H1 (cell line): ENCODE data around the gene PVALB. TPM values are rescaled to one million over a fixed set of nuclear protein-coding genes. Genes with fewer than 3 reads are reported as not detected.

Experiments used
- CTCF ChIA-PET: fragments of 300-600 bp; sonication (Branson Sonifier 250); formaldehyde crosslinking; loops from one replicate; lab custom pipeline; 2021; ENCODE audit not compliant: partially characterized antibody; lab: Charles Lee
- POLR2A ChIA-PET: fragments of 300-600 bp; sonication (Branson Sonifier 250); formaldehyde crosslinking; loops from one replicate; lab custom pipeline; 2021; ENCODE audit warnings: inconsistent platforms; ENCODE audit not compliant: partially characterized antibody; lab: Charles Lee
- DNase-seq, 2 experiments: peaks; one replicate each; pipeline versions ENCODE4 v3.0.0 to v3.0.0-alpha.2; 2010 to 2022; ENCODE audit warnings: low spot score in 2 of 2, low read depth in 1 of 2, mixed read lengths in 1 of 2
- FAIRE-seq: peaks from 2 replicates; lab custom pipeline; 2011; peaks lifted over from hg19 to GRCh38; lab: Jason Lieb, UNC
- H2AFZ ChIP-seq: 2 replicates; pipeline ENCODE4 v1.8.1; 2012; ENCODE audit warnings: low read length, inconsistent platforms
- H2AK5ac ChIP-seq: 2 replicates; pipeline ENCODE4 v1.6.1; 2013; ENCODE audit warnings: low read depth, low read length
- H2BK120ac ChIP-seq: replicated peaks from 2 replicates; pipeline ENCODE3; 2013; ENCODE audit warnings: low read depth, low read length, inconsistent platforms
- H2BK12ac ChIP-seq: 2 replicates; pipeline ENCODE4 v1.6.1; 2013; ENCODE audit warnings: low read depth, low read length
- H2BK15ac ChIP-seq: 2 replicates; pipeline ENCODE4 v1.6.1; 2013; ENCODE audit warnings: low read length
- H2BK20ac ChIP-seq: 2 replicates; pipeline ENCODE4 v1.6.1; 2013; ENCODE audit warnings: low read length
- H2BK5ac ChIP-seq: 2 replicates; pipeline ENCODE4 v1.6.1; 2013; ENCODE audit warnings: low read depth, low read length
- H3K14ac ChIP-seq: 2 replicates; pipeline ENCODE4 v1.6.1; 2013; ENCODE audit warnings: inconsistent platforms; ENCODE audit not compliant: insufficient read length
- H3K18ac ChIP-seq: 2 replicates; pipeline ENCODE4 v1.6.1; 2013; ENCODE audit warnings: low read length; ENCODE audit errors: extremely low read depth
- H3K23ac ChIP-seq: 2 replicates; pipeline ENCODE4 v1.6.1; 2013; ENCODE audit warnings: inconsistent platforms; ENCODE audit not compliant: insufficient read length
- H3K23me2 ChIP-seq: 2 replicates; pipeline ENCODE4 v1.6.1; 2013; ENCODE audit warnings: low read depth, low read length
- H3K27ac ChIP-seq: 2 replicates; pipeline ENCODE4 v1.6.1; 2011; ENCODE audit warnings: low read depth, low read length, inconsistent platforms
- H3K27me3 ChIP-seq, 4 experiments: replicated peaks in 1 of 4; 1 replicate in 1 of 4; 2 replicates in 3 of 4; pipeline versions ENCODE4 v1.6.1 to v1.8.1; 2011 to 2013; ENCODE audit warnings: low read length in 3 of 4, mild to moderate bottlenecking in 3 of 4, inconsistent platforms in 2 of 4, mixed read lengths in 2 of 4, moderate library complexity in 1 of 4; ENCODE audit not compliant: control insufficient read depth in 3 of 4, insufficient read depth in 3 of 4; ENCODE audit errors: extremely low read depth in 1 of 4
- H3K36me3 ChIP-seq, 4 experiments: 2 replicates each; pipeline versions ENCODE4 v1.6.1 to v1.8.1; 2011 to 2013; ENCODE audit warnings: mild to moderate bottlenecking in 4 of 4, low read length in 3 of 4, moderate library complexity in 2 of 4, control low read depth in 1 of 4, inconsistent platforms in 1 of 4; ENCODE audit not compliant: insufficient read depth in 4 of 4, control insufficient read depth in 2 of 4
- H3K4ac ChIP-seq: replicated peaks from 2 replicates; pipeline ENCODE3; 2013; ENCODE audit warnings: low read length, low read depth, mixed read lengths, inconsistent platforms; ENCODE audit not compliant: insufficient read length
- H3K4me1 ChIP-seq, 4 experiments: replicated peaks in 1 of 4; 1 replicate in 1 of 4; 2 replicates in 3 of 4; pipeline versions ENCODE4 v1.6.1 to v1.8.1; 2011 to 2013; ENCODE audit warnings: low read length in 3 of 4, inconsistent platforms in 2 of 4, mixed read lengths in 1 of 4; ENCODE audit not compliant: insufficient read depth in 4 of 4, control insufficient read depth in 3 of 4
- H3K4me2 ChIP-seq, 2 experiments: 2 replicates each; pipeline versions ENCODE4 v1.6.1 to v1.8.1; 2011 to 2013; ENCODE audit warnings: low read depth in 2 of 2, low read length in 2 of 2, control low read depth in 1 of 2, inconsistent platforms in 1 of 2, mild to moderate bottlenecking in 1 of 2; ENCODE audit not compliant: insufficient read depth in 1 of 2
- H3K4me3 ChIP-seq, 4 experiments: fragments of 200-600, 300-600 bp in 1 of 4; sonication (generic), shearing (Covaris generic), sonication (Bioruptor Twin) in 1 of 4; 2 replicates each; pipeline versions ENCODE4 v1.5.1 to v1.8.1; 2011 to 2016; ENCODE audit warnings: low read length in 4 of 4, low read depth in 3 of 4, control low read depth in 2 of 4, inconsistent platforms in 2 of 4, mild to moderate bottlenecking in 2 of 4, mixed read lengths in 1 of 4, moderate library complexity in 1 of 4; ENCODE audit not compliant: insufficient read depth in 2 of 4; ENCODE audit errors: extremely low read depth in 1 of 4
- H3K56ac ChIP-seq: replicated peaks from 2 replicates; pipeline ENCODE3; 2013; ENCODE audit warnings: low read depth, mild to moderate bottlenecking, mixed read lengths, low read length, inconsistent platforms; ENCODE audit not compliant: insufficient read length
- H3K79me1 ChIP-seq: 2 replicates; pipeline ENCODE4 v1.6.1; 2013; ENCODE audit warnings: low read depth, low read length, control low read depth
- H3K79me2 ChIP-seq, 2 experiments: 2 replicates each; pipeline versions ENCODE4 v1.6.1 to v1.8.1; 2012 to 2013; ENCODE audit warnings: low read length in 2 of 2, mild to moderate bottlenecking in 2 of 2, inconsistent platforms in 1 of 2; ENCODE audit not compliant: insufficient read depth in 2 of 2, control insufficient read depth in 1 of 2
- H3K9ac ChIP-seq, 4 experiments: replicated peaks in 1 of 4; 1 replicate in 1 of 4; 2 replicates in 3 of 4; pipeline versions ENCODE4 v1.6.1 to v1.8.1; 2011 to 2013; ENCODE audit warnings: low read depth in 3 of 4, low read length in 3 of 4, control low read depth in 2 of 4, mild to moderate bottlenecking in 2 of 4, moderate library complexity in 2 of 4, inconsistent platforms in 1 of 4; ENCODE audit errors: extremely low read depth in 1 of 4
- H3K9me3 ChIP-seq, 2 experiments: 2 replicates each; pipeline versions ENCODE4 v1.6.1 to v1.8.1; 2012 to 2013; ENCODE audit warnings: mild to moderate bottlenecking in 2 of 2, moderate library complexity in 2 of 2, control low read depth in 1 of 2, inconsistent platforms in 1 of 2, low read depth in 1 of 2, low read length in 1 of 2, mixed read lengths in 1 of 2; ENCODE audit not compliant: insufficient read depth in 2 of 2
- H4K20me1 ChIP-seq, 2 experiments: replicated peaks in 1 of 2; 2 replicates each; pipeline versions ENCODE3 to v1.8.1; 2011 to 2013; ENCODE audit warnings: inconsistent platforms in 2 of 2, low read length in 2 of 2, mild to moderate bottlenecking in 1 of 2; ENCODE audit not compliant: insufficient read depth in 2 of 2, control insufficient read depth in 1 of 2
- H4K5ac ChIP-seq: 2 replicates; pipeline ENCODE4 v1.6.1; 2013; ENCODE audit warnings: low read length, low read depth, mixed read lengths, inconsistent platforms; ENCODE audit not compliant: insufficient read length
- H4K8ac ChIP-seq: 2 replicates; pipeline ENCODE4 v1.8.0; 2013; ENCODE audit warnings: mild to moderate bottlenecking, moderate library complexity, low read length, inconsistent platforms; ENCODE audit not compliant: insufficient read depth; ENCODE audit errors: extremely low read depth
- H4K91ac ChIP-seq: replicated peaks from 2 replicates; pipeline ENCODE3; 2013; ENCODE audit warnings: low read length, mixed read lengths, inconsistent platforms; ENCODE audit not compliant: insufficient read length
- SP2 ChIP-seq: IDR thresholded peaks from 2 replicates; pipeline ENCODE4 v1.6.1; 2012; ENCODE audit warnings: mild to moderate bottlenecking, low read length, inconsistent platforms
- WGBS, 2 experiments: shearing (Covaris generic) in 1 of 2; methylation state at CpG; one replicate each; pipeline versions ENCODE4 v1.1.6 to v1.1.7; 2013 to 2015; ENCODE audit warnings: low lambda C conversion rate in 2 of 2, mixed read lengths in 2 of 2, inconsistent platforms in 1 of 2, low coverage in 1 of 2, missing lambda C conversion rate in 1 of 2; ENCODE audit not compliant: insufficient replicate concordance in 2 of 2, insufficient coverage in 1 of 2, insufficient read length in 1 of 2; ENCODE audit errors: extremely low coverage in 1 of 2, missing lambda C conversion rate in 1 of 2; 5-methylcytosine and 5-hydroxymethylcytosine counted together
- polyA plus RNA-seq, 7 experiments: library from polyadenylated mRNA; depleted of rRNA in 3 of 7; stranded (reverse) in 5 of 7; unstranded in 2 of 7; fragments of >200 nt in 5 of 7; fragments of 200-250 nt in 2 of 7; gene quantifications; 1 replicate in 5 of 7; 2 replicates in 1 of 7; 4 replicates in 1 of 7; pipeline versions ENCODE4 v1.2.1 to v1.2.3, GENCODE V29; 2011 to 2013; ENCODE audit warnings: missing spikeins in 2 of 7, mixed read lengths in 2 of 7
- total RNA-seq: library from RNA; stranded (reverse); fragmentation: NEBNext Ultra II Directional; extraction: Animal tissue kit (Norgen Biotek cat#: 25700); gene quantifications from 2 replicates; pipeline ENCODE4 v1.2.1, GENCODE V29; 2021

PVALB gene
- total and polyA plus RNA-seq, 2 of the 8 experiments (the other 6 are each of a cell fraction or from before 2014, with no cell fraction given): 1.7 to 5.4 TPM

GRCh38 chr22:36850682-36851081, 33.8 kb upstream of the PVALB start:
- no peak overlapping the region for H2BK120ac ChIP-seq
- no peak overlapping the region for H3K18ac ChIP-seq
- no peak overlapping the region for H3K4me2 ChIP-seq
- no peak for TF ChIP-seq SP2
- peaks cover 0 to 2% of the 10 kb centered on the region in 2 experiments for H4K20me1 ChIP-seq
- no peak overlapping the region for H2BK5ac ChIP-seq
- H3K4ac ChIP-seq: no peak overlapping the region
- no peak overlapping the region for H2BK15ac ChIP-seq
- no peak overlapping the region for H2BK12ac ChIP-seq
- H4K8ac ChIP-seq: no peak overlapping the region
- ChIA-PET CTCF (interaction anchor here (0.7 to 5.4 kb wide), 9 partner anchors 10 to 291 kb away, joined by 3 to 62 read pairs (median 3); partner anchors contain the start of gene NCF4), POLR2A (no interaction called here)
- FAIRE-seq: no peak
- no peak overlapping the region for H3K56ac ChIP-seq
- H4K5ac ChIP-seq: no peak overlapping the region
- peaks cover 0 to 2% (median 0%) of the 10 kb centered on the region in 4 experiments; a peak in 2 of 7 replicates for H3K4me1 ChIP-seq
- no peak overlapping the region for H2AFZ ChIP-seq
- no peaks in the 10 kb centered on the region for H3K79me2 ChIP-seq
- no peak overlapping the region for H3K9ac ChIP-seq
- no peaks in the 10 kb centered on the region for H3K23me2 ChIP-seq
- H2AK5ac ChIP-seq: no peak overlapping the region
- H3K27ac ChIP-seq: no peak overlapping the region
- H3K9me3 ChIP-seq: peaks cover 0 to 2% of the 10 kb centered on the region in 2 experiments; a peak in 1 of 4 replicates
- no peaks in the 10 kb centered on the region for H3K36me3 ChIP-seq
- no peak for DNase-seq
- H2BK20ac ChIP-seq: no peak overlapping the region
- 0 out of 7 replicates have a peak, but pooled peaks cover 0 to 2% (median 0%) of the 10 kb centered on the region in 4 experiments for H3K27me3 ChIP-seq
- H3K79me1 ChIP-seq: no peaks in the 10 kb centered on the region
- no peak overlapping the region for H3K14ac ChIP-seq
- 90% methylated on average over 9 of the region's 10 CpGs; no CpG with 5 or more reads in 1 of the 2 experiments for WGBS, 2 experiments
- H4K91ac ChIP-seq: no peak overlapping the region
- no peak overlapping the region for H3K4me3 ChIP-seq
- H3K23ac ChIP-seq: no peak overlapping the region
